LoVo (cell line): ENCODE measurements around the gene PDZD7.
A peak's percentile ranks its signal among the peaks of the same experiment; 100 is the strongest.

Experiments
- DNase-seq: peaks from one replicate; pipeline ENCODE4 v3.0.0-alpha.2; 2016; ENCODE audit warnings: low spot score

Gene PDZD7

GRCh38 chr10:101018600-101019439 lies 12.1 kb downstream of the PDZD7 start:
- DNase-seq, result peak; percentile 46

DNA sequence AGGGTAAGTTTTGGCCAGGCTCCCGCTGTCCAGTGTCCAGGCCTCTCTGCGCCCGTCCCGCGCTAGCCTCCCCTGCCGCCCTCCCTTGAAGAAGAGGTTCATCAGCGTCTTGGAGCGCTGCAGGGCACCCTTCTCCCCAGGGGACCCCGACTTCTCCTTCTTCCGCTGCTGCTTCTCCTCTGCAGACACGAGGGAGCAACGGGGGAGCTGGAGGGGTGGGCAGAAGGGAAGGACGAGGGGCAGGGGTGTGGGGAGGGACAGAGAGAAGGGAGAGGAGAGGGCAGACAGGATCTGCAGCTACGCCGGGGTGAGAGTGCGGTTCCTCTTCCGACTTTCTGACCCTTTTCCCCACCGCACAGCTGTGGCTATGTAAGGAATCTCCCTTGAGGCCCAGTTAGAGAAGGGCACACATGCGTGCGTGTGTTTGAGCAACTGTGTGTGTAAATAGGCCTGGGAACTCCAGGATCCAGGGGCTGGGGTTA lies 12.8 kb downstream of the PDZD7 start:
- DNase-seq, result no peak

GRCh38 chr10:101016814-101017213 lies 14.1 kb downstream of the PDZD7 start:
- no peak for DNase-seq

DNA sequence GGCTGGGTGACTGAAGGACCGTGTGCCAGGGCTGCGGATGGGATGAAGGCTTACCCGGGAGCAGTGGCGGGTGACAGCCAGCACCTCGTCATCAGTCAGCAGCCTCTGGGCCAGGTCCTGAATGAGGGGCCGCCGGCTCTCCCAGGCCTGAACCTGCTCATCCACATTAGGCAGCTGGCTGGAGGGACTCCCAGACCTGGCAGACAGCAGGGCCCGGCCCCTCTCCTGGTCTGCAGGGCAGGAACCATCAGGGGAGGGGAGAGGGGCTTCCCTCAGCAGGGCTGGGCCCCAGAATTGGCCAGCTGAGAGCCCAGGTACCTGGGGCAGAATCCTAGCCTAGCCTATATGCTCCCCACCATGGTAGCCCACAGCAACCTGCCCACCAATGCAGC lies 15.4 kb downstream of the PDZD7 start:
- no peak for DNase-seq

DNA sequence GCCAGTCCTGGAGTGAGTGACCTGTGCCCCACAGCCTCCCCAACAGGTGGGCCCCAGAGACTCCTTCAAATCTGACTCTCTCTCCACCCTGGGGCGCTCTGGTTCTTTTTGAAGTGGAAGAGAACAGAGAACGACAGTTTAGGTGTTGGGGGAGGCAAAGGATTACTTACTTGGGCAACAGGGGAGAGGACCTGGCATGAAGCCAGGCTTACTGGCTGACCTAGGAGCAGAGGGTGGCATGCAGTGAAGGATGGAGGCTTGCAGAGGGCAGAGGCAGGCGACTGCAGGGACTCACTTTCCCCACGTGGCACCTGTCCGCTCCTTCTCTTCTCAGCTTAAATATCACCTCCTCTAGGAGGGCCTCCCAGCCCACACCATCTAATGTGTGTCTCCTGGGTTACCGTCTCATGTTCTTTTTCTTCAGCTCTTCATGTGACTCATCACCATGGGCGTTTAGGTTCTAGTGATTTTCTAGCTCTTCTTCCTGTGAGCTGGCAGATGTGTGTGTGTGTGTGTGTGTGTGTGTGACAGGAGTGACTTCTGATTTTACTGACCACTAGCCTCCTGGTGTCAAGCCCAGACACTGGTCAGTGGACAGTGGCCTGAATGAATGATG lies 15.9 kb downstream of the PDZD7 start:
- no peak for DNase-seq

GRCh38 chr10:101014230-101014884 lies 16.6 kb downstream of the PDZD7 start:
- peak; percentile 57 for DNase-seq

DNA sequence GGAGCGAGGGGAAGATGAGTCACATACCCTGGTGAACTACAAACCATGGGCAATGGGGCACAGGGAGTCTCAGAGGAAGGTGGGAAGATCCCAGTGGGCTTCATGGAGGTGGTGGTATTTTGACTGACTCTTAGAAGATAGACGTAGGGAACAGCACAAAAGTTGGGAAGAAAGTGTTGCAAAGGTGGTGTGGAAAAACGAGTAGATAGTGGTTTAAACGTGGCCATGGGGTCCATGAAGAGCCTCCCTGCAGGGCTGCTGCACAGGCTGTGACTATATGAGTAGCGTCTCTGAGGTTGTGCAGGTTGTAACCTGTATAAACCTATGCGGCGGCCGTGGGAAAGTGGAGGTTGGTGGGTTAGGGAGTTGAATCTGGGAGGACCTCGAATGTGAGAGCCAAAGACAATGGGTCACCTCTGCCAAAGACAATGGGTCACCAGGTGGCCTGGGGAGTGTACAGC lies 17.5 kb downstream of the PDZD7 start:
- no peak for DNase-seq

DNA sequence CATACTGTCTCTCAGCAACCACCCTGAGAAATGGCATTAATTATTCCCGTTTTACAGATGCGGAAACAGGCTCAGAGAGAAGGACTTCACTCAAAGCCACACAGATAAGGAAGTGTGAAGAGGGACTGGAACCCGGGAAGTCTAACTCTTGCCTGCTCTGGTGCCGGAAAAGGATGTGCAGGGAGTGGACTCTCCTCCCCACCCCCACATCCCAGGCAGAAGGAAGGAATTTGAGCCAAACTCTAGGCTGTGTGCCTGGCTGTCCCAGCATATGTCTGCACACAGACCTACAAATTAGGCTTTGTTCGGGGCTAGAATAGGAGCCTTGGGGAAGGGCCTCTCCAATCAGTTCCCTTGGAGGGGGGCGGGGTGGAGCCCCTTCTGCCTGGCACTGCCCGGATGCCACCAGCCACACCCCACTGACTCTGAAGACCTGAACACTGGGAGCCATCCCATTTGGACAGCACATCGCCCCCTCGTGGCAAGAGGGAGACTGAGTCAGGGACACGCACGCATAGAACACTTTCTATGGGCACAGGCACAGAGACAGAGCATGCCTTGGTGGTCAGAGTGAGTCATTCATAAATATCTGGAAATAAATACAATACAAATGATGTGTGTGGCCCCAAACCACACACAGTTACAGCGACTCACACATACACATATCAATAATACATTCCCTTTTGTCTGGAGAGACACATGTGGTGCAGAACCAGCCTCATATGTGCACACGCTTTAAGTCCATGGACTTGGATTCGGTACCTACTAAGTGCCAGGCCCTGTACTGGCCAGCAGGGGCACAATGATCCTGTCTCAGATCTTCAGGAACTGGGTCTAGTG lies 18.2 kb downstream of the PDZD7 start:
- DNase-seq, result peak; percentile 89

- no peak for DNase-seq
Measured at GRCh38 chr10:101011517-101012423, 19.2 kb downstream of the PDZD7 start.

GRCh38 chr10:101010329-101010728 lies 20.6 kb downstream of the PDZD7 start:
- DNase-seq, result no peak

DNA sequence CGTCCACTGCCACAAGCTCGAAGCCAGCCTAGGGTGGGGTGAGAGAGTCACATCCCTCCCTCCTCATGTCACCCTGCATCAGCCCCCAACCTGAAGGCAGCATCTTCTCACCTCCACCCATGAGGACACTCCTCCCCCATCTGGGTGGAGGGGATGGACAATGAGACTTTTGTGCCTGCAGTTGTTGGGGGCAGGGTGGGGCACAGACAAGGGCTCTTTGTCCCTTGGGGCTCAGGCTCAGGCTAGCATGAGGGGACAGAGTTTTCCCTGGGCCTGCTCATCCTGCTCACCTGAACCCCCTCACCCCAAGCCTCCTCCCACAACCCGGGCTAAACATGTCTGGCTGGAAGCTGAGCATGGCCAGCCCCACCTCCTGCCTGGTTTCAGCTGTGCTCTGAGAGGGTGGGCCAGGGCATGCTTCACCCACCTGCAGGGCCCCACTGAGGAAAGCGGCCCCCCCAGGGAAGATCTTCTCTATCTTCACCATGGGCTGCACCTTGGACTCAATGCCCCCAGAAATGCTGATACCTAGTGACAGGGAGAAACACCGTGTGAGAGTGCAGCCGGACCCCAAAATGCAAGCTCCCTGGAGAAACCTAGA lies 22.0 kb downstream of the PDZD7 start:
- no peak for DNase-seq

- DNase-seq, result no peak
Measured at GRCh38 chr10:101007915-101008822, 22.8 kb downstream of the PDZD7 start.

DNA sequence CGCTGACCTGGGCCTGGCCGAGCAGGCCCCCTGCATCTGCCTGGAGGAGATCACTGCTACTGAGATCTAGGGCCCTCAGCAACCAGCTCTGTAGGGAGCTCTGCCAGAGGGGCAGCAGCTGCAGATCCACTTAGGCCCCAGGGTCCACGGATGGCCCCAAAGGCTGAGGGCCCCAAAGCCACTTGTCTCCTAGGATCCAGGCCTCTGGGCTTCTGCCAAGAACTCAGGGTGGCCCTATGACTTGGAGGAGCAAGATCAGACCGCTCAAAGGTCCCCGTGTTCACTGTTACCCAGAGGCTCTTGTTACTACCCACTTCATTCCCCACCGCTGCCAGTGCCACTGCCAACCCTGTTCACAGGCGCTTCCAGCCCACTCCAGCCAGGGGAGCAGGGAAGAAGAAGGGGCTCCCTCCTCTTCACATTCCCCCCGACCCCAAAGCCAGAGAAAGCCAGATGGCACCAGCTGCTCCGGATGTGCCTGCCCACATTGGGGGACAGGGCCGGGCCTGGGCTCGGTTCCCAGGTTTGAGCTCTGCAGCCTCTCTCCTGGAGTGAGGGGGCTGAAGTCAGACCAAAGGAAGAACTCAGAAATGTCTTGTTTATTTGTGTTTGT lies 23.7 kb downstream of the PDZD7 start:
- DNase-seq, result no peak

DNA sequence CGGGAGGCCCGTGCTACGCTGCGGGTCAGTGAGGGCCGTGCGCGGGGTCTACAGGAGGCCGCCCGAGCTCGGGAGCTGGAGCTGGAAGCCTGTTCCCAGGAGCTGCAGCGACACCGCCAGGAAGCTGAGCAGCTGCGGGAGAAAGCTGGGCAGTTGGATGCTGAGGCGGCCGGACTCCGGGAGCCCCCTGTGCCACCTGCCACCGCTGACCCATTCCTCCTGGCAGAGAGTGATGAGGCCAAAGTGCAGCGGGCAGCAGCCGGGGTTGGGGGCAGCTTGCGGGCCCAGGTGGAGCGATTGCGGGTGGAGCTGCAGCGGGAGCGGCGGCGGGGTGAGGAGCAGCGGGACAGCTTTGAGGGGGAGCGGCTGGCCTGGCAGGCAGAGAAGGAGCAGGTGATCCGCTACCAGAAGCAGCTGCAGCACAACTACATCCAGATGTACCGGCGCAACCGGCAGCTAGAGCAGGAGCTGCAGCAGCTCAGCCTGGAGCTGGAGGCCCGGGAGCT lies 24.3 kb downstream of the PDZD7 start:
- no peak for DNase-seq

DNA sequence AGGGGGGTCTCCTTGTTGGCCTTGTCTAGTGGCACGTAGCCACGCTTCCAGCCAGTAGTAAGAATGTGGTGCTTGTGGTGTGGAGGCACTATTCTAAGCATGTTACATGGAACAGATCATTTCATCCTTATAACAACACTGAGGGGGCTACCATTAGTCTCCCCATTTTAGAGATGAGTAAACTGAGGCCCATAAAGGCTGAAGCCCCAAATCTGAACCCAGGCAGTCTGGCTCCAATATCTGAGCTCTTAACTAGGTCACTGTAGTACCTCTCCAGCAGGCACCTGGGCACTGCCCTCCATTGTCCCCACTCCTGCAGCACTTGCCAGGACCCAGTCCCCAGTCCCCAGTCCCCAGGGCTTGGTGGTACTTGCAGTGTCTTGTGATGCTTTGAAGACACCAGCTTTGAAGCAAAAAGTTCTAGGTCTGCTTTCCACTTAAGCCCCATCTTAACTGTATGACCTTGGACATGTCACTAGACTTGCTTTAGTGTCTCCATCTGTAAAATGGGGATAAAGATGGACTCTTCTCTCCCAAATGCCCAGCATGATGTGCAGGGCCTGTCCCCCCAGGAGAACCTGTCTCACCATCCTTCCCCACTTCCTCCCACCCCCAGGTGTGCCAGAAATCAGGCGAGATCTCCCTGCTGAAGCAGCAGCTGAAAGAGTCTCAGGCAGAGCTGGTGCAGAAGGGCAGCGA lies 24.9 kb downstream of the PDZD7 start:
- DNase-seq, result no peak

DNA sequence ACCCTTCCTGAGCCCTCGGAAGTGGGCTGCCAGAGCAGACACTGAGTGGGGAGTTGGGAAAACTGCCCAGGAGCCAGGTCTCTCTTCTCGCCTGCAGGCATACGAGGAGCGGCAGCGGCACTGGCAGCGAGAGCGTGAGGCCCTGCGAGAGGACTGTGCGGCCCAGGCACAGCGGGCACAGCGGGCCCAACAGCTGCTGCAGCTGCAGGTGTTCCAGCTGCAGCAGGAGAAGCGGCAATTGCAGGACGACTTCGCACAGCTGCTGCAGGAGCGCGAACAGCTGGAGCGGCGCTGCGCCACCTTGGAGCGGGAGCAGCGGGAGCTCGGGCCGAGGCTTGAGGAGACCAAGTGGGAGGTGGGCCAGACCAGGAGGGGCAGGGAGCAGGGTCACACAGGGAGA lies 25.6 kb downstream of the PDZD7 start:
- no peak for DNase-seq

DNA sequence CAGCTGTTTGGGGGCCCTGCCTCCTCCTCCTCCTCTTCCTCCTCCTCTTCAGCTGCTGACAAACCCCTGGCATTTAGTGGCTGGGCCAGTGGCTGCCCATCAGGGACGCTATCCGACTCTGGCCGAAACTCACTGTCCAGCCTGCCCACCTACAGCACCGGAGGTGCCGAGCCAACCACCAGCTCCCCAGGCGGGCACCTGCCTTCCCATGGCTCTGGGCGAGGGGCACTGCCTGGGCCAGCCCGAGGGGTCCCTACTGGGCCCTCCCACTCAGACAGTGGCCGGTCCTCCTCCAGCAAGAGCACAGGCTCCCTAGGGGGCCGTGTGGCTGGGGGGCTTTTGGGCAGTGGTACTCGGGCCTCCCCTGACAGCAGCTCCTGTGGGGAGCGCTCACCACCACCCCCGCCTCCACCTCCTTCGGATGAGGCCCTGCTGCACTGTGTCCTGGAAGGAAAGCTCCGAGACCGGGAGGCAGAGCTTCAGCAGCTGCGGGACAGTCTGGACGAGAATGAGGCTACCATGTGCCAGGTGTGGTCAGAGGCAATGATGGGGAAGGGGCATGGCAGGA lies 27.2 kb downstream of the PDZD7 start:
- DNase-seq, result no peak

- DNase-seq, result no peak
Measured at GRCh38 chr10:101002456-101002855, 28.5 kb downstream of the PDZD7 start.
